Measurements from ENCODE around the gene PRDM5.

The PRDM5 gene

GRCh38 chr4:120858776-120859175, 63.8 kb downstream of the PRDM5 start:
- H3K4me3 ChIP-seq = no peak overlapping the region

GRCh38 chr4:120857312-120857711, 65.2 kb downstream of the PRDM5 start:
- Histone ChIP-seq H3K4me3 (no peak overlapping the region), H3K27ac (no peak overlapping the region)
- TF ChIP-seq CTCF (IDR thresholded peaks at IDR 0.05) = no peak
- DNase-seq (ENCODE audit: low spot score) = no peak

More at GRCh38 chr4:120858776-120859175, 63.8 kb downstream of the PRDM5 start:
- H3K27ac ChIP-seq = no peak overlapping the region
- TF ChIP-seq CTCF (IDR thresholded peaks at IDR 0.05) = no peak
- DNase-seq (ENCODE audit: low spot score) = no peak

GRCh38 chr4:120856294-120856693, 66.2 kb downstream of the PRDM5 start:
- no peak for TF ChIP-seq CTCF (IDR thresholded peaks at IDR 0.05)
- no peak overlapping the region for H3K4me3 ChIP-seq
- H3K27ac ChIP-seq = no peak overlapping the region
- DNase-seq (ENCODE audit: low spot score) = no peak

GRCh38 chr4:120855307-120856001, 67.1 kb downstream of the PRDM5 start:
- DNase-seq (ENCODE audit: low spot score) = no peak
- H3K27ac ChIP-seq = no peak overlapping the region
- no peak overlapping the region for H3K4me3 ChIP-seq
- no peak for TF ChIP-seq CTCF (IDR thresholded peaks at IDR 0.05)

- H3K27ac ChIP-seq = no peak overlapping the region
- no peak for DNase-seq (ENCODE audit: low spot score)
- no peak for TF ChIP-seq CTCF (IDR thresholded peaks at IDR 0.05)
- H3K4me3 ChIP-seq = no peak overlapping the region
Observed at GRCh38 chr4:120853161-120853935, 69.2 kb downstream of the PRDM5 start.

- Histone ChIP-seq H3K4me3 (no peak overlapping the region), H3K27ac (no peak overlapping the region)
- no peak for DNase-seq (ENCODE audit: low spot score)
- no peak for TF ChIP-seq CTCF (IDR thresholded peaks at IDR 0.05)
Observed at GRCh38 chr4:120850018-120850599, 72.4 kb downstream of the PRDM5 start.
